ENCODE data around the gene PRMT1. TPM values are rescaled to one million over a fixed set of nuclear protein-coding genes. Genes with fewer than 3 reads are reported as not detected.
A peak's percentile ranks its signal among the peaks of the same experiment; 100 is the strongest.

The PRMT1 gene
- total and polyA plus RNA-seq, 2 of the 13 experiments (the other 11 are each of a cell fraction or from before 2014, with no cell fraction given) = 324 to 374 TPM

DNA sequence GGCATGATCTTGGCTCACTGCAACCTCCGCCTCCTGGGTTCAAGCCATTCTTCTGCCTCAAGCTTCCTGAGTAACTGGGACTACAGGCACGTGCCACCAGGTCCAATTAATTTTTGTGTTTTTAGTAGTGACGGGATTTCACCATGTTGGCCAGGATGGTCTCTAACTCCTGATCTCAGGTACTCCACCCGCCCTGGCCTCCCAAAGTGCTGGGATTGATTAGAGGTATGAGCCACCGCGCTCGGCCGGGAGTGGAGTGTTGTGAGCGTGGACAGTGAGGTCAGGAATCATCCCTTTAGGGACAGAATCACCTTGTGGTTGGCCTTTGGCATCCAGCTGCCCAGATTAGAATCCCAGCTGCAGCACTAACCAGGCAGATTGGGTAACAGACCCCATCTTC, 47.4 kb upstream of the PRMT1 start:
- ATAC-seq (no peak), FAIRE-seq (no peak), DNase-seq (ENCODE audit: low spot score) (no peak)
- H3K9me3 ChIP-seq (ENCODE audit: low read length) = no peaks in the 10 kb centered on the region
- TF ChIP-seq POLR2AphosphoS5 (IDR thresholded peaks at IDR 0.05; ENCODE audit: low read depth, low read length) = 0 out of 2 replicates have a peak, but pooled peaks have one; percentile 31
- 0 out of 2 replicates have a peak, but pooled peaks have one; percentile 17 for TF ChIP-seq ZNF629 (CRISPR knock-in tag; conservative IDR thresholded peaks at IDR 0.05)
- no peak for TF ChIP-seq RARG (CRISPR knock-in tag; IDR thresholded peaks at IDR 0.05; ENCODE audit: low read depth)
- no peaks in the 10 kb centered on the region for H3K79me2 ChIP-seq (ENCODE audit: insufficient read depth, low read length)
- in situ Hi-C loops (cut with HindIII; ENCODE audit: extremely low pct_ligation_motif_present, low pct_unique_long_range_greater_than_20kb) (no loop called here), intact Hi-C loops (cut with micrococcal nuclease; ENCODE audit: unreplicated experiment) (no loop called here)
- CTCF ChIA-PET (ENCODE audit: low intra/inter-chr PET ratio, low total read pairs) = no interaction called here
- POLR2A ChIA-PET = no interaction called here
- H3K4me2 ChIP-seq (ENCODE audit: low read depth, low read length) = no peak overlapping the region
- no peak overlapping the region for H3K27ac ChIP-seq (ENCODE audit: extremely low read length, insufficient read depth, low read length)
- H4K20me1 ChIP-seq (ENCODE audit: insufficient read depth, low read length) = no peaks in the 10 kb centered on the region
- no peak overlapping the region for H2AFZ ChIP-seq (ENCODE audit: low read length)
- 96% methylated on average over 9 of the region's 9 CpGs for WGBS (ENCODE audit: low lambda C conversion rate)
- BruUV-seq (replicated peaks) = no TSS peak
- no peak overlapping the region for H3K4me3 ChIP-seq (replicated peaks in 1 of 3; ENCODE audit: insufficient read depth in 1 of 3, low read depth in 2 of 3, low read length in 3 of 3)
- H3K36me3 ChIP-seq (replicated peaks in 1 of 2; ENCODE audit: control insufficient read depth in 1 of 2, insufficient read depth in 2 of 2, low read length in 2 of 2) = peaks cover 4 to 13% of the 10 kb centered on the region in 2 experiments; a peak in 3 of 5 replicates
- H3K9ac ChIP-seq (ENCODE audit: insufficient read depth, low read depth, low read length) = no peak overlapping the region
- H3K4me1 ChIP-seq (ENCODE audit: insufficient read depth, low read length) = peaks cover 10% of the 10 kb centered on the region; the same call in 1 of the 2 replicates
- no peaks in the 10 kb centered on the region for H3K27me3 ChIP-seq (ENCODE audit: control insufficient read depth in 1 of 2, insufficient read depth in 2 of 2, low read length in 2 of 2)

DNA sequence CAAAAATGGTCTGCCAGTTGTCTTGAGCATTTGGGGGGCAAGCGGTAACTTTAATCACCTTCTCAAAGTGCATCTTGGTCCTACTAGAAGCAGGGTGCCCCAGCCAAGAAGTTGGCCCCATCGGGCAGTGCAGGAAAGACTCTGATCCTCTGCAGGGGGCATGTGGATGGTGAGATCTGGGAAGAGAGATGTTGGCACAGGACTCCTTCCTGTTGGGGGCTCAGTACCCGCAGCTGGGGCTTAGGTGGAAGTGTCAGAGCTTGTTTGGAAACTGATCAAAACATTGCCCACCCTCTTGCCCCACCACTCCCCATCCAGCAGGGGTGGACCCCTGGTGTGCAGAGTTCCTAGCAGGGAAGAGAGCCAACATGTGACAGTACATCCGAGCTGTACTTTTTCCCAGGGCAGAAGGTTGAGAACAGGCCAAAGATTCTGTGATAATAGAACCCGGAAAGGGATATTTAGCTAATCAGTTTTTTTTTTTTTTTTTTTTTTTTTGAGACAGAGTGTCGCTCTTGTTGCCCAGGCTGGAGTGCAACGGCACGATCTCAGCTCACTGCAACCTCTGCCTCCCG, 46.0 kb upstream of the PRMT1 start:
- WGBS (ENCODE audit: low lambda C conversion rate) = 59% methylated on average over 7 of the region's 9 CpGs
- intact Hi-C loops (cut with micrococcal nuclease; ENCODE audit: unreplicated experiment) = loop anchor here (1.0 kb wide), 1 partner anchor 15 kb away; no protein-coding TSS in a partner anchor
- Histone ChIP-seq H2AFZ (ENCODE audit: low read length) (no peak overlapping the region), H3K27ac (ENCODE audit: extremely low read length, insufficient read depth, low read length) (no peak overlapping the region), H3K36me3 (replicated peaks in 1 of 2; ENCODE audit: control insufficient read depth in 1 of 2, insufficient read depth in 2 of 2, low read length in 2 of 2) (peaks cover 1 to 5% of the 10 kb centered on the region in 2 experiments; a peak in 1 of 5 replicates), H3K4me1 (ENCODE audit: insufficient read depth, low read length) (peaks cover 10% of the 10 kb centered on the region; the same call in 1 of the 2 replicates), H3K4me3 (replicated peaks in 1 of 3; ENCODE audit: insufficient read depth in 1 of 3, low read depth in 2 of 3, low read length in 3 of 3) (no peak overlapping the region), H3K9ac (ENCODE audit: insufficient read depth, low read depth, low read length) (no peak overlapping the region), H3K79me2 (ENCODE audit: insufficient read depth, low read length) (no peaks in the 10 kb centered on the region), H3K4me2 (ENCODE audit: low read depth, low read length) (no peak overlapping the region), H3K9me3 (ENCODE audit: low read length) (no peaks in the 10 kb centered on the region), H4K20me1 (ENCODE audit: insufficient read depth, low read length) (no peaks in the 10 kb centered on the region), H3K27me3 (ENCODE audit: control insufficient read depth in 1 of 2, insufficient read depth in 2 of 2, low read length in 2 of 2) (no peaks in the 10 kb centered on the region)
- in situ Hi-C loops (cut with HindIII; ENCODE audit: extremely low pct_ligation_motif_present, low pct_unique_long_range_greater_than_20kb) = no loop called here
- ATAC-seq = no peak
- ChIA-PET CTCF (ENCODE audit: low intra/inter-chr PET ratio, low total read pairs) (no interaction called here), POLR2A (interaction anchor here (1.1 kb wide), 1 partner anchor 9 kb away, joined by 5 read pairs; the partner anchor contains the start of gene RRAS)
- no peak for DNase-seq (ENCODE audit: low spot score)
- BruUV-seq (replicated peaks) = TSS peak; percentile 48
- FAIRE-seq = no peak
- TF ChIP-seq AGO2 (optimal IDR thresholded peaks at IDR 0.05; ENCODE audit: low read depth, low read length) (peak; percentile 19), POLR2G (IDR thresholded peaks at IDR 0.05; ENCODE audit: low read depth, low read length) (0 out of 2 replicates have a peak, but pooled peaks have one; percentile 31), RBM22 (optimal IDR thresholded peaks at IDR 0.05; ENCODE audit: low read length) (peak; percentile 24), ZNF180 (CRISPR knock-in tag; IDR thresholded peaks at IDR 0.05; ENCODE audit: borderline replicate concordance, low read depth) (no peak), ZNF550 (CRISPR knock-in tag; IDR thresholded peaks at IDR 0.05; ENCODE audit: borderline replicate concordance) (no peak), ZNF558 (CRISPR knock-in tag; IDR thresholded peaks at IDR 0.05; ENCODE audit: borderline replicate concordance) (no peak), NFIC (IDR thresholded peaks at IDR 0.05; ENCODE audit: low read length) (no peak), ZZZ3 (CRISPR knock-in tag; IDR thresholded peaks at IDR 0.05; ENCODE audit: borderline replicate concordance) (no peak), ZFAT (CRISPR knock-in tag; conservative IDR thresholded peaks at IDR 0.05) (no peak), ZNF263 (CRISPR knock-in tag; IDR thresholded peaks at IDR 0.05) (no peak)
- TF ChIP-seq, protein P1, sequence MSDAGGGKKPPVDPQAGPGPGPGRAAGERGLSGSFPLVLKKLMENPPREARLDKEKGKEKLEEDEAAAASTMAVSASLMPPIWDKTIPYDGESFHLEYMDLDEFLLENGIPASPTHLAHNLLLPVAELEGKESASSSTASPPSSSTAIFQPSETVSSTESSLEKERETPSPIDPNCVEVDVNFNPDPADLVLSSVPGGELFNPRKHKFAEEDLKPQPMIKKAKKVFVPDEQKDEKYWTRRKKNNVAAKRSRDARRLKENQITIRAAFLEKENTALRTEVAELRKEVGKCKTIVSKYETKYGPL (CRISPR knock-in tag; IDR thresholded peaks at IDR 0.05) = no peak
- TF ChIP-seq, protein P2, sequence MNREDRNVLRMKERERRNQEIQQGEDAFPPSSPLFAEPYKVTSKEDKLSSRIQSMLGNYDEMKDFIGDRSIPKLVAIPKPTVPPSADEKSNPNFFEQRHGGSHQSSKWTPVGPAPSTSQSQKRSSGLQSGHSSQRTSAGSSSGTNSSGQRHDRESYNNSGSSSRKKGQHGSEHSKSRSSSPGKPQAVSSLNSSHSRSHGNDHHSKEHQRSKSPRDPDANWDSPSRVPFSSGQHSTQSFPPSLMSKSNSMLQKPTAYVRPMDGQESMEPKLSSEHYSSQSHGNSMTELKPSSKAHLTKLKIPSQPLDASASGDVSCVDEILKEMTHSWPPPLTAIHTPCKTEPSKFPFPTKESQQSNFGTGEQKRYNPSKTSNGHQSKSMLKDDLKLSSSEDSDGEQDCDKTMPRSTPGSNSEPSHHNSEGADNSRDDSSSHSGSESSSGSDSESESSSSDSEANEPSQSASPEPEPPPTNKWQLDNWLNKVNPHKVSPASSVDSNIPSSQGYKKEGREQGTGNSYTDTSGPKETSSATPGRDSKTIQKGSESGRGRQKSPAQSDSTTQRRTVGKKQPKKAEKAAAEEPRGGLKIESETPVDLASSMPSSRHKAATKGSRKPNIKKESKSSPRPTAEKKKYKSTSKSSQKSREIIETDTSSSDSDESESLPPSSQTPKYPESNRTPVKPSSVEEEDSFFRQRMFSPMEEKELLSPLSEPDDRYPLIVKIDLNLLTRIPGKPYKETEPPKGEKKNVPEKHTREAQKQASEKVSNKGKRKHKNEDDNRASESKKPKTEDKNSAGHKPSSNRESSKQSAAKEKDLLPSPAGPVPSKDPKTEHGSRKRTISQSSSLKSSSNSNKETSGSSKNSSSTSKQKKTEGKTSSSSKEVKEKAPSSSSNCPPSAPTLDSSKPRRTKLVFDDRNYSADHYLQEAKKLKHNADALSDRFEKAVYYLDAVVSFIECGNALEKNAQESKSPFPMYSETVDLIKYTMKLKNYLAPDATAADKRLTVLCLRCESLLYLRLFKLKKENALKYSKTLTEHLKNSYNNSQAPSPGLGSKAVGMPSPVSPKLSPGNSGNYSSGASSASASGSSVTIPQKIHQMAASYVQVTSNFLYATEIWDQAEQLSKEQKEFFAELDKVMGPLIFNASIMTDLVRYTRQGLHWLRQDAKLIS (CRISPR knock-in tag; IDR thresholded peaks at IDR 0.05) = no peak

Measured in HepG2 (cell line).